Ecto neural progenitor cell (in vitro differentiated cells): Measurements from ENCODE around the gene ECEL1.

ENCODE experiments used
- DNase-seq: peaks from one replicate; pipeline ENCODE4 v3.0.0-alpha.2; 2018; ENCODE audit warnings: low spot score

ECEL1 gene

GRCh38 chr2:232483923-232484627 lies 3.6 kb downstream of the ECEL1 start:
- no peak for DNase-seq

- no peak for DNase-seq
These were observed 4.2 kb downstream of the ECEL1 start for GRCh38 chr2:232483311-232483922.

- DNase-seq, result no peak
These were observed 5.1 kb downstream of the ECEL1 start for GRCh38 chr2:232482301-232483238.

GRCh38 chr2:232481322-232482140 lies 6.1 kb downstream of the ECEL1 start:
- no peak for DNase-seq

- no peak for DNase-seq
These were observed 7.1 kb downstream of the ECEL1 start for GRCh38 chr2:232480201-232481190.

DNA sequence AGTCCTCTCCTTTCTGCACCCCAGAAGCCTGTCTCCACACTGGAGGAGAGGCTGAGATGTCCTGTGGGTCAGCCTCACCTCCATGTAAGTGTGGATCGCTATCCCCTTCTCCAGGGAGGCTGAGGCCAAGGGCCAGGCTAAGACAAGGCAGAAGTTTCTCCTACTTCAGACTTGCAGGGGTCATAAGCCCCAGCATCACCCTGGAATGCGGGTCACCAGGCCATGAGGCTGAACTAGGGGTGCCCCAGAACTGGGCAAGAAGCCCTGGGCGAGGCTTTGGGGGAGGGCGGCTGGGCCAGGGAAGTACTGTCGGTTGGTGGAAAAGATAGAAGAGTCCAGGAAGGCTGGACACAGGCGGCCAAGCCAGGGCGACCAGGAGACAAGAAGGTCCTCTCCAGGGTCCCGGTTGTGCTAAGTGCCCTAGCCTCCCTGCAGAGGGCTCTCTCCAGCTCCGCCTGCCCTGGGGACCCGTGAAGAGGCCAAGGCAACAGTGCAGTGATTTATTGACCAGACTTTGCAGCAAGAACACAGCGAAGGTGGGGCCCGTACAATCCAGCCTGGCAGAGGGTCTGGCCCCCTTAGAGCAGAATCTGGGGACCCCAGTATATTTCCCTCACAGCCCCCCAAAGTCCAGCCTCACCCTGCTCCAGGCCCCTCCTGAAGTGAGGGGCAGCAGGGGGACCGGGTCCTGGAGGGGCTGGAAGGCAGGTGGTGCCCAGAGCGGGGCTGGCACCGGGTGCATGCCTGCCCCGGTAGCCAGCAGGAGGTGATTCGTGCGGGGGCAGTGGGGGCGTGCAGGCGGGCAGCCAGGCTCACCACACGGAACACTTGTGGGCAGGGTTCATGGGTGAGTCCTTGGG lies 8.1 kb downstream of the ECEL1 start:
- no peak for DNase-seq

DNA sequence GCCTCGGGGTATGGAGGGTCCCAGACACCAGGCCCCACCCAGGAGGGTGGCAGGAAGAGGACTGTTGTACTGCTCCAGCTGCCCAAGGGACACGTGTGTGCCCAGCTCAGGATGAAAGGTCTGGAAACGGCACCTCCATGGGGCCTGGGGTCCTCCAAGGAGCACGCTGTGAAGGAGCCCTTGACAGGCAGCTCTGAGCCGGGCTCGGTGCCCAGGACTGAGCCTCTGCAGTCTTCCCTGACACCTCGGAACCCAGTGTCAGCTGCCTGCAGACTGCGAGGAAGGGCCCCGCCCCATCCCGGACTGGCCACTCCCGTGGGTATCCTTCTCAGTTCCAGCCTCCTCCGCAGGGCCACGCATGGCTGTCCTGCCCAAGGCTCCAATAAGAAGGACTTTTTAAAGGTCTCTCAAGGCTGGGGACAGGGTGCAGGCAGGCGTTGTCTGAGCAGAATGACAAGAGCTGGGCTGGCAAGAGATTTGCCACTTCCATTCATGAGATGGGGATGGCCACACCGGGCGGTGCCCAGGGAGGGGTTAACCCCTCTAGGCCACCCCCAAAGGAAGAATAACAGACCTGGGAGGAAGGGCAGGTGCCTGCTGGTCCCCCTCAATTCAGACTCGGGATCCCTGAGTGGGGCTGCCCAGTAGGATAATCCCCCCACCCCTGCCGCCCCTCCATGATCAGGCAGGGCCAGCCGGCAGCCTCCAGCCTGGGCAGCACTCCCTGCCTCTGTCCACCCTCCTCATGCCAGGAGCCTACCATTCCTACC lies 8.9 kb downstream of the ECEL1 start:
- DNase-seq, result no peak

DNA sequence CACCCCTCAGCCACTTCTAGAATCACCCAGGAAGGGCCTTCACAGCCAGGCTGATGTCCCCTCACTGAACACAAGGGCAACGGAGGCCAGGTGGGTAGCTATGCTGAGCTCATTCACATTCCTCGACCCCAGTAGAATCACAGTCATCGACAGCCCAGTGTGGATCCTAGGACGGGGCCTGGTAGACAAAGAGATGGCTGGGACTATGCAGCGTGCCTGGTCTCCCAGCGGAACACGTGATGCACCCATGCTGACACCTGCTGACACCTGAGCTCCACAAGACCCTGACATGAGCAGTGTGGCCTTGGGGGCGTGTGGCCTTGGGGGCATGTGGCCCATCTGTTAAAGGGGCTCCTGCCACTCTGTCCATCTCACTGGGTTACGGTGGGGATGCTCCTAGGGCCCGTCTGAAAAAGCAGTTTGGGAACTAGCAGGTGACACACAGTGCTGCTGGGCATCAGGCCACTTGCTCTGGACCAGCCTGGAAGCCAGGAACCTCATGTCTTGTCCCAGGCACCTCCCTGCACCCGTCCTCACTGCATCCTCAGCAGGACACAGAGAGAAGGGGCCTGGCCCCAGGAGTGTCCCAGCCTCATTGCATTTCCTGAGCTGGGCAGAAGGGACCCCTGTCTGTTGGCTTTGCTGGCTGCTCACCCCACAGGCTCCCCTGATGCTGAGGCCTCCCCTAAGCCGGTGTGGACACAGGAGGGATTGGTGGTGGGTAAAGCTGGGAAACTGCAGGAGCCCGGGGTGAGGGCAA lies 9.7 kb downstream of the ECEL1 start:
- DNase-seq, result no peak

GRCh38 chr2:232476791-232477190 lies 10.8 kb downstream of the ECEL1 start:
- no peak for DNase-seq

GRCh38 chr2:232476045-232476444 lies 11.6 kb downstream of the ECEL1 start:
- no peak for DNase-seq

DNA sequence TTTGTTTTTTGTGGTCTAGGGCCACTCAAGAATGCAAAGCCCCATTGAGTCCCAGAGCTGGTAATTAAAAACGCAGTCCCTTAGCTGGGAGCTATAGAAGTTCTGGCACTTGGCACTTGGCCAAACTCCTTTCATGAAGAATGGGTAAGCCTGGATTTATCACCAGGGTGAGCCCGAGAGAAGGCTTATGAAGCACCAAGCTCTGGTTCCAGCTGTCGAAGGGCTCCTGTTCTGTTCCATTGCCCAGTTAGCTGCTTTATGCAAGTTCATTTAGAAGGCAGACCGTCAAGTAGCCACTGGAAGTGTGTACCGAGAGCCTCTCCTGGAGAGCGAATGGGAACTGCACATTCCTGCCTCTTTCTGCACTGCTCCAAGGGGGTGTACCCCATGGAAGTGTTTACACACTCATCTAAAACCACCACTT lies 14.2 kb downstream of the ECEL1 start:
- DNase-seq, result no peak

- DNase-seq, result no peak
These were observed 21.4 kb downstream of the ECEL1 start for GRCh38 chr2:232466221-232466620.

- no peak for DNase-seq
These were observed 22.6 kb downstream of the ECEL1 start for GRCh38 chr2:232465061-232465460.

DNA sequence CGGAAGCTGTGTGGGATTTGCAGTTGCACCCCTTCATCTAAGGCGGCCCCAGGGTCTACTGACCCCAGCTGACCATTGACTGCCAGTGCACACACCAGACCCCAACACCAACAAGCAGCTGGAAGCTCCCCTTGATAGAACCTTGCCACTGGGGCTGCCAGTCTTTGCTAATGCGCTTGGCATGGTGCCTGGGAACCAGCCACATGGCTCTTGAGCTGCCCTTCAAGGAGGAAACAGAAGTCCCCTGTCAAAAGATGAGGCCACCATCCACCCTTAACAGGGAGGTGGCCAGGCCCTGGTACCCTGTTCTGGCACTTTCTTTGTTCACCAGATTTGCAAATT lies 23.1 kb downstream of the ECEL1 start:
- DNase-seq, result no peak

DNA sequence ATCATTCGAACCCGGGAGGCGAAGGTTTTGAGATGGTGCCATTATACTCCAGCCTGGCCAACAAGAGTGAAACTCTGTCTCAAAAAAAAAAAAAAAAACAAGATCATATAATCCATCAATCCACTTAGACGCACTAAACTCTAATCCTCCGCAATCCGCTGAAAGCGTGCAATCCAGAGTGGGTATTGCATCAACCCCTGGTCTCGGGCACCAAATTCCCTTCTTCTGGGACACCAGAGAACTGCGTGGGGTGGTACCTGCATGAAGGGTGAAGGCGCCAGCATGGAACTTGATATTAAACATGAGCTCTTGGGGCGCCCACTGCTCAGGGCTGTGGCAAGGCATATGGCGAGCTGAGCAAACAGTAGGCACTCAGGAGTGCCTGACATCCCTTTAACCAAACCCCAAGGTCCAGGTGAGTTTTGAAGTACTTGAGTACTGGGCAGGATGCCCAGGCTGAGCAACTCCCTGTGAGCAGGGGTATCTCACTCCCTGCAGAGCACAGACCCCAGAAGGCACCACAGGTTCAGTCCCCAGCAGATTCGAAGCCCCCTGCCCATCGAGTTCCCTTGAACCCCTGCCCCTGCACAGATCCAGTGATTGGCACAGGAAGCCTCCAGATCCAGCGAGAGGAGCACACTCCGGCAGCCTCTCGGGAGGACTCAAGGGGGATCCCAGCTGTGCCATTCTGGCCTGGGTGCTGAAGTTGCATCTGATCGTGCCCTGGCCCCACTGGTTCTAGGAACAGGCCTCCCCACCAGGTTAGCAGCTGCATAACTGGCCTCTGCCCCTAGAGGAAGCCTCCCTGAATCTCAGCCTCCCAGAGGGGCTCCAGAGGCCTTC lies 23.7 kb downstream of the ECEL1 start:
- peak; percentile 39 for DNase-seq

DNA sequence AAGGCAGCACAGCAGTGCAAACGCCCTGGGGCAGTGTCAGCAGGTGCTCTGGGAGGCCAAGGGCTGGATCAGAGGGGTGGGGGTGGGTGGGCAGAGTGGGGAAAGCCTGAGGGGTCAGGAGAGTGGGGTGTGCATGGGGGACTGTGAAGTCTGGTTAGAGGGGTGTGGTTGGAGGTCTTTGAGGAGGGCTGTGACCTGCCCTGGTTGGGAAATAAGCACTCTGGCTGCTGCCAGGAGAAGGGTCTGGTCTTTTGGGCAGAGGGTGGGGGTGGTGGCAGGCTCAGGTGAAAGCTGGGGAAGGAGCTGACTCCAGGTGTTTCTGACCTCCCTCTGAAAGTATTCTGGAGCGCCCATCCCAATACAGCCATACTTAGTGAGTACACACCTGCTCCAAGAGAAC lies 27.5 kb downstream of the ECEL1 start:
- DNase-seq, result no peak

DNA sequence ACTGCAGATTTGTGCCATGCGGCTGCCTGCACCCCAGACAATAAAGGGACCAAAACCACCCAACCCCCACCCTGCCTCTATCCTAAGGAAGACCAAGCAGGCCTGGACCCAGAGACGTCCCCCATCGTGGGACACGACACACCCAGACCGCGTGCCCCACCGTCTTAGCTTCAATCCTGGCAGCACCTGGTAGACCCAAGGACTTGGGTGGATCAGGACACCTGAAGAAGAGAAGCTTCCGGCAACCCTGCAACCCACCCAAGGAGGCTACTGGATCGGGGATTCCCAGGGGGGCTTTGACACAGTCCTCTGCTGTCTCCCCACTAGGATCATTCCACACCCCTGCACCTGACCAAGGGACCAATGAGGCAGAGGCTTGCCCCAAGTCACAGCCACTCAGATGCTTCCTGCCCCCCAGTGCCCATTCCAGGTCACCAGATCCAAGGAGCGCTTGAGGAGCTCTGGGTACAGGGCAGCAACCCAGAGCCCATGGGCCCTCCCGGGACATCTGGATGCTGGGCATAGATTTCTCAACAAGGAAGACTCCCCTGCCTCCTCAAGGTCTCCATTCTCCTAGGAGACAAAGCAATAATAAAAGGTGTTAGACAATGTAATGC lies 28.1 kb downstream of the ECEL1 start:
- peak; percentile 40 for DNase-seq
